Omental fat pad (tissue), 4 donors: ENCODE results near the gene PIP5K1B. TPM values are rescaled to one million over a fixed set of nuclear protein-coding genes. Genes with fewer than 3 reads are reported as not detected.
A peak's percentile ranks its signal among the peaks of the same experiment; 100 is the strongest.

Source experiments
- ATAC-seq: fragments of 150-250 bp; one replicate; pipeline ENCODE4 v1.9.1; 2016; ENCODE audit warnings: mild to moderate bottlenecking, moderate library complexity; ENCODE audit not compliant: low FRiP score
- DNase-seq: peaks from one replicate; pipeline ENCODE4 v3.0.0-alpha.2; 2019; ENCODE audit warnings: low spot score
- CTCF ChIP-seq, 3 donors: fragments of 450-650 bp; IDR thresholded peaks; one replicate each; pipeline ENCODE4 v1.5.1; 2016 to 2017; ENCODE audit warnings: antibody characterized with exemption in 3 of 3, mild to moderate bottlenecking in 3 of 3, moderate library complexity in 2 of 3
- total RNA-seq, 4 donors: library from RNA; depleted of rRNA; stranded (reverse); fragments of >200 nt; gene quantifications; one replicate each; pipeline ENCODE4 v1.1.0, GENCODE V29; 2016

PIP5K1B gene
- total RNA-seq, 4 donors from 2014 or later, result 1.9 to 14.3 (median 3.2) TPM

DNA sequence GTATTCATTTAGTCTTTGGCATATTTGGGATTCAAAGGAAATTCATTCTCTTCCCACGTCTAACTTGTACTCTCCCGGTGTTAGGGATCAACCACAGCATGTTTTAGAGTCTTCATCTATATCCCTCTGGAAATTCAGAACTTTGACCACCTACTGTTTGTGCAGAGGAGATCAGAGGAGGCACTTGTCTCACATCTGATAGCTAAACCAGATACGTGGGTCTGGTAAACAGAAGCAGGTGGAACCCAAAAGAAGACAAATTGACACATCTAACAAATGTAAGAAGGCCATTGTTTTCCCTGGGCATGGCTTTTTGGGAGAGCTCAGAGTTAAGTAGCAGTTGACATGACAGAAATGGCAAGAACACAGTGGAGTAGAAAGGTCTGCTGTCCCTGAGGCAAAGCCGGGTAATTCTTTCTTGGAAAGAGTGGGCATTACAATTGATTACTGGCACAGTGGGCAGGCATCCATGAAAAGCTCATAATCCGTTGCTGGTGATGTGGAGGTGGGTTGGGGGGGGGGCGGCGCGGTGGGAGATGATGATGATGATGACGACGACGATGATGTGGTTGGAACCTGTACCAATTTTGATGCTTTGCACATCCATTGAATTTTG, 27.5 kb downstream of the PIP5K1B start:
- no peak for TF ChIP-seq CTCF (IDR thresholded peaks at IDR 0.05)
- no peak for ATAC-seq
- DNase-seq, result no peak

GRCh38 chr9:68733021-68733405, 28.0 kb downstream of the PIP5K1B start:
- TF ChIP-seq CTCF (IDR thresholded peaks at IDR 0.05), result no peak
- ATAC-seq (no peak), DNase-seq (no peak)

- TF ChIP-seq CTCF (IDR thresholded peaks at IDR 0.05), result no peak
- no peak for DNase-seq
- ATAC-seq, result no peak
Observed at GRCh38 chr9:68738358-68738757, 33.3 kb downstream of the PIP5K1B start.

DNA sequence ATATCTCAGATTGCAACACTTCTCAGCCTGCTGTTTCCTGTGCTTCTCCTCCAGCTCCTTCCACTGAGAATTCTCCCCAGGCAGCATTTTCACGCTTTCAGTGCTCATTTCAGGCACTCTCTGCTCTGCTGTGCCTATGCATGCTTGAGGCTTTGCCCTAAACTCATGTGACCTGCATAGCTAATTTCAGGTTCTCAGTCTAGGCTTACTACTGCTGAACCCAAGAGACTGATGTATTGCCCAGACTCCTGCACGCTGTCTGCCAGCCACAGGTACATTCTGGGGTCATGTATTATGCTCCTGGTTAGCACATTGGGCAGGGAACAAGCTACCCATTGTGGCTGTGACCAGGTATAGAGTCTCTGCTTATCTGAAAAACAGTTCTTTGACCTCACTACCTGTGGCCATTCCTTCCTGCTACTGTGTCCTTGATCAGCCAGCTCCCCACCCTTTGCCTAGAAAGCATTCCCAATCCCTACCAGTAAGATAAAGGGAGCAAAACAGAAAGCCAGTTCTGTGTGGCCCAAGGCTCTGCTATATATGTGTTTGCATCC, 34.7 kb downstream of the PIP5K1B start:
- no peak for TF ChIP-seq CTCF (IDR thresholded peaks at IDR 0.05)
- peak; percentile 28 for ATAC-seq
- no peak for DNase-seq

GRCh38 chr9:68740561-68740960, 35.5 kb downstream of the PIP5K1B start:
- DNase-seq (no peak), ATAC-seq (no peak)
- TF ChIP-seq CTCF (IDR thresholded peaks at IDR 0.05), result no peak

- no peak for TF ChIP-seq CTCF (IDR thresholded peaks at IDR 0.05)
- DNase-seq (no peak), ATAC-seq (no peak)
Observed at GRCh38 chr9:68741234-68741633, 36.2 kb downstream of the PIP5K1B start.

- no peak for ATAC-seq
- no peak for DNase-seq
- TF ChIP-seq CTCF (IDR thresholded peaks at IDR 0.05), result no peak
Observed at GRCh38 chr9:68741704-68742332, 36.8 kb downstream of the PIP5K1B start.
